Skeletal muscle satellite cell (primary cell): ENCODE measurements around the gene P2RY14. TPM values are rescaled to one million over a fixed set of nuclear protein-coding genes. Genes with fewer than 3 reads are reported as not detected.

Experiments
- H3K27me3 ChIP-seq: 2 replicates; pipeline ENCODE4 v1.7.0; 2013; ENCODE audit warnings: low read length; ENCODE audit not compliant: control insufficient read depth, insufficient read depth
- H3K36me3 ChIP-seq: 2 replicates; pipeline ENCODE4 v1.7.0; 2013; ENCODE audit warnings: mild to moderate bottlenecking, control low read depth, low read length; ENCODE audit not compliant: insufficient read depth
- H3K4me1 ChIP-seq: 2 replicates; pipeline ENCODE4 v1.7.0; 2013; ENCODE audit warnings: low read length; ENCODE audit not compliant: control insufficient read depth, insufficient read depth
- H3K4me2 ChIP-seq: 2 replicates; pipeline ENCODE4 v1.7.0; 2013; ENCODE audit warnings: mild to moderate bottlenecking, low read length
- H3K4me3 ChIP-seq: 2 replicates; pipeline ENCODE4 v1.7.0; 2013; ENCODE audit warnings: low read length
- H3K9ac ChIP-seq: 2 replicates; pipeline ENCODE4 v1.7.0; 2013; ENCODE audit warnings: mild to moderate bottlenecking, low read depth, low read length, moderate library complexity
- H3K9me3 ChIP-seq: replicated peaks from 2 replicates; pipeline ENCODE4 v1.7.0; 2013; ENCODE audit warnings: mild to moderate bottlenecking, control low read depth, low read length
- small RNA-seq: library from RNA; depleted of rRNA; stranded (forward); fragments of <200 nt; gene quantifications from one replicate; pipeline ENCODE3, GENCODE V24; 2012

P2RY14 gene

GRCh38 chr3:151169262-151169947, 108.9 kb downstream of the P2RY14 start:
- no peaks in the 10 kb centered on the region for H3K27me3 ChIP-seq
- no peaks in the 10 kb centered on the region for H3K4me1 ChIP-seq
- no peak overlapping the region for H3K4me3 ChIP-seq
- H3K4me2 ChIP-seq: no peak overlapping the region
- no peak overlapping the region for H3K9ac ChIP-seq
- H3K9me3 ChIP-seq: no peaks in the 10 kb centered on the region
- H3K36me3 ChIP-seq: no peaks in the 10 kb centered on the region

- Histone ChIP-seq H3K9me3 (no peaks in the 10 kb centered on the region), H3K27me3 (no peaks in the 10 kb centered on the region), H3K4me1 (no peaks in the 10 kb centered on the region), H3K4me2 (no peak overlapping the region), H3K9ac (no peak overlapping the region), H3K4me3 (no peak overlapping the region), H3K36me3 (no peaks in the 10 kb centered on the region)
These were observed 109.9 kb downstream of the P2RY14 start for GRCh38 chr3:151168269-151169094.

GRCh38 chr3:151166161-151166560, 112.2 kb downstream of the P2RY14 start:
- Histone ChIP-seq H3K36me3 (no peaks in the 10 kb centered on the region), H3K4me1 (no peaks in the 10 kb centered on the region), H3K27me3 (no peaks in the 10 kb centered on the region), H3K9me3 (no peaks in the 10 kb centered on the region), H3K4me2 (no peak overlapping the region), H3K4me3 (no peak overlapping the region), H3K9ac (no peak overlapping the region)

- Histone ChIP-seq H3K4me1 (no peaks in the 10 kb centered on the region), H3K27me3 (no peaks in the 10 kb centered on the region), H3K9me3 (no peaks in the 10 kb centered on the region), H3K9ac (no peak overlapping the region), H3K4me2 (no peak overlapping the region), H3K36me3 (no peaks in the 10 kb centered on the region), H3K4me3 (no peak overlapping the region)
These were observed 113.1 kb downstream of the P2RY14 start for GRCh38 chr3:151165226-151165625.

Small RNA genes within 50 kb of the gene (small RNA-seq; reads per million reads assigned to genes)
- not detected for gene RNA5SP145
